HT1080 (cell line): Measurements from ENCODE around the gene COL8A1. TPM values are rescaled to one million over a fixed set of nuclear protein-coding genes. Genes with fewer than 3 reads are reported as not detected.
"Not testable (repeated sequence)": the region's sequence is repeated elsewhere in the genome, so short reads cannot be mapped to it uniquely, and the experiment has no call there.

Experiments
- DNase-seq: peaks from one replicate; pipeline ENCODE4 v3.0.0-alpha.2; 2015; ENCODE audit warnings: low read depth
- polyA plus RNA-seq, 2 experiments: library from polyadenylated mRNA; depleted of rRNA; stranded (reverse); fragments of >200 nt; gene quantifications; 2 replicates each; pipeline ENCODE4 v1.2.3, GENCODE V29; 2015
- total RNA-seq: library from RNA; depleted of rRNA; stranded (reverse); fragments of >200 nt; shearing (Covaris generic); gene quantifications from 2 replicates; pipeline ENCODE4 v1.2.3, GENCODE V29; 2014; rRNA removed

The COL8A1 gene
- total RNA-seq = 5.3 and 5.6 TPM in 2 replicates
- polyA plus RNA-seq (2015; cell fraction: cytosol; rRNA removed) = 2.0 and 2.5 TPM in 2 replicates
- 9.4 and 11.4 TPM in 2 replicates for polyA plus RNA-seq (2015; cell fraction: nucleus; rRNA removed)

DNA sequence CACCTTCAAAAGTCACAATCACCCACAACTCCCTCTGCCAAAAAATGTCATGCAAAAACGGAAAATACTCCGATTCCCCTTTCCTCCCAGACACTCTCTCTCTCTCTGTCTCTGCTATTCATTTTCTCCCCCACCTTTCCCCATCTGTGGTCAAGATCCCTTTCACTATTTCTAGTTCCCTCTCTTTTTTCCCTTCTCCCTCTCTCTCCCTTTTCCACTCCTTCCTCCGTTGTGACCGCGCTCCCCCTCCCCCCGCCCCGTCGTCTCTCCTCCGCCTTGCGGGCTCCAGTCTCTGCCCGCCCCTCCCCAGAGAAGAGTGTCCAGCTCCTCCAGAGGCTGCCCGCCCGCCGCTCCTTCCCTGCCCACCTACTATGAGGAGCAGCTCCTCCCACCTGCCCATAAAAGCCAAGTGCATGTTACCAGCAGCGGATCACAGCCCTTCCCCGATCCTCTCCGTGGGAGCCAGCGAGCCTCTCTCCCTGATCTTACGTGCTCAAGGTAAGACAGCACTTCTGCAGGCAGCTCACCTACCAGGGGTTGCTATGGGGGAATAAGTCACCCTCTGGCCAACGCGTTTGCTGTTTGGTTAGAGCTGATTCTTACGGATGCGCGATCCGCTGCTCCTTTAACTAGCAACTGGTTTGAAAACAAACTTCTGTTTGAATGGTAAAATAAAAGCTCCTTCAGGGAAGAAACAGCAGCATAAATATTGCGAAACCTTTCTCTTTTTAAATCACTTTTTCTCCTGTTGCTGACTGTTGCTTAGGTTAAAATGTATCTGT is at the start of gene COL8A1:
TSS of gene COL8A1 (plus strand) at position 428 of the 782 bp plus-strand sequence. CDS start 152,089 bp downstream, outside the sequence.
- DNase-seq = peak; percentile 77

GRCh38 chr3:99589168-99589567 is 49.2 kb upstream of the COL8A1 start:
- not testable (repeated sequence) for DNase-seq

DNA sequence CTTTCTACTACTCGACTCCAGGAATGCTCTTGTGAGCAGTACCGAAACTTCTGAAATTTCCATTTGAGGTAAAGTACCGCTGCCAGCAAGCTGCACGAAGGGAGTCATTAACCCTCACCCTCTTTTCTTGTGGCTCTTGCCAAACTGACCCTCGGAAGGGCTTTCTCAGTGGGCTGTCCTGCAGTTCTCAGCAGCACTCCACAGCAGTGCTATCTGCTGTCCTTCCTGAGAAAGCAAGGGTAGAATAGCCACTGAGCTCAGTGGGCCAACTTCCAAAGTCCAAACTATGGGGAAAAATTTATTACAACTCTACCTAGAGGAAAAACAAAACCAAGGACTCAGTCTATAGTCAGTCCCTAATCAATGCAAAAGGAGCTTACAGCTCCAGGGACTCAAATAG is 38.5 kb upstream of the COL8A1 start:
- no peak for DNase-seq

DNA sequence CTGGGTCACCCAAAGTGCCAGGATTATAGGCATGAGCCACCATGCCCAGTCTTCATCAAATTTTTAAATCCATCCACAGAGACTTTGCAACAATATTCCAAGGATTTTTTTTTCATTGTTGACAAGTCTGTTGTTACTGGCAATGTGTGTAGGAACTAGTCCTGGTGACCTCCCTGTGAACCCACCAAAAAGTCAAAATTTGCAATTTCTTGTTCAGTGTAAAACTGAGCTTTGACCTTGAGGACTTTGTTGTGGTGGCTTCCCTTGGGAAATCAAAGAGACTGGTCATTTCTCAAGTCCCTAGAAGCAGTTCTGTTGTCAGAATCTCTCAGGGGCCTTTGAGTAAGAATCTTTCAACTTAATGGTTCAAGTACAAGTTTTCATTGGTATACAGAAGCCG is 36.9 kb upstream of the COL8A1 start:
- no peak for DNase-seq

DNA sequence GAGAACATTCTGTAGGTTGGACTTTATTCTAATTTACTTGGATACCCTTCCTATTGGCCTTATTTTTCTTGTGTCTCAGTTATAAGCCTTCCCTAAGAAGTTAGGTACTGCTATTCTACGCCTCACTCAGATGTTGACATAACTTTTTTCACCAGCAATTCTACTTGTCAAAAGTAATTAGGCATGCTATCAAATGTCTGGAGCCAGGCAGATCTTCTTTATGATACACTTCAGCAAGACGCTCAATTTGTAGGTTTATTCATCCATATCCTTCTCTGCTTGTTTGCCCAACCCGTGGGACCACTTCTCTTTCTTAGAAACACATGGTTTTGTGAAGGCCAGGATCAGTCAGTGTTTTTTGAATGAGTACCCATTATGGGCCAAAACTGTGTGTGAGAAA is 36.2 kb upstream of the COL8A1 start:
- no peak for DNase-seq

DNA sequence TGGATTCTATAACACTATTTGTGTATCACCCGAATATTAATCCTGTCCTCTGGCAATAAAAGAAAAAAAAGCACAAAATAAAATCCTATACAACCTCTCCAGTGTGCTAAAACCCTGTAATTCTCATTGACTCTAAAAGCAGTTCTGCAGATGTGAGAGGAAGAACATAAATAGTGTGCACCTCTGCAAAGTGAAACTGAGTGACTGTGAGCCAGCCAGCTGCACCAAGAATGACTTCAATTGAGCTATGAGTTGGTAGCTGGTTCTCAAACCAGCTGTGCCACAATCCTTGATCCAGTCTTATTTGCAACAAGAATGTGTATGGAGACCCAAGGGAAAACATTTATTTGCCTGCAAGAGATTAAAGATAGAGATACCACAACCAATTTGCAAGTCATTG is 31.2 kb upstream of the COL8A1 start:
- no peak for DNase-seq

GRCh38 chr3:99614768-99615167 is 23.6 kb upstream of the COL8A1 start:
- no peak for DNase-seq

DNA sequence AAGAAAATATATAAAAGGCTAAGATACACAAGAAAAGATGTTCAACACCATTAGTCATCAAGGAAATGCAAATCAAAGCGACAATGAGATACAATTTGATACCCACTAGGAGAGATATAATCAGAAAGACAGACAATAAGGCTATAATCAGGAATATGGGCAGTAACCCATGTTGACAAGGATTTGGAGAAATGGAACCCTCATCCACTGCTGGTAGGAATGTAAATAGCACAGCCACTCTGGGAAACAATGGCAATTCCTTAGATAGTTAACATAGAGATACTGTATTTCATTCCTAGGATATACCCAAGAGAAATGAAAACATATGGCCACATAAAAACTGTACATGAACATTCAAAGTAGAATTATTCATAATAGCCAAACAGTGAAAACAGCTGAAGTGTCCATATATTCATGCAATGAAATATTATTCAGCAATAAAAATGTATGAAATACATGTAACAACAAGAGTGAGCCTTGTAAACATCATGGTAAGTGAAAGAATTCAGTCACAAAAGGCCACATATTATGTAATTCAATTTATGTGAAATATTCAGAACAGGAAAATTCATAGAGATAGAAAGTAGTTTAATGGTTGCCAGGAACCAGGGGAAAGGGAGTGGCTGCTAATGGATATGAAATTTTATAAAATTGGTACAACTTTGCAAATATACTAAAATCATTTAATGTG is 18.2 kb upstream of the COL8A1 start:
- no peak for DNase-seq

DNA sequence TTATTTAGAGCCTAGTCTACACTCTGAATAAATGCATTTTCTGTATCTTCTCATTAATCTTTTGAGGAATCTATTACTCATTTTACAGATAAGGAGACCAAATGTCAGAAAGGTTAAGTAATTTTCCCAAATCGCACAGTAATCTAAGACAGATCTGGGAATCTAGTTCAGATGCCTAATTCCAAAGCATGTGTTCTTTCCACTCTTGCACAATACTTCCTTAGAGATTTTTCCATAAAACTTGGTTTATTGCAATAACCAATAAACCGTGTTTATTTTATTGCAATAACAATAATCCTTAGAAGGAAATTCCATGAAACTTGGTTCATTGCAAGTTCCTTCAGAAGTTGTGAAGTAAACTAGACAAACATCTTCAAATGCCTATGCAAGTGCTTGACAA is 17.4 kb upstream of the COL8A1 start:
- no peak for DNase-seq

- DNase-seq = no peak
These were observed 13.7 kb upstream of the COL8A1 start for GRCh38 chr3:99624496-99625236.

DNA sequence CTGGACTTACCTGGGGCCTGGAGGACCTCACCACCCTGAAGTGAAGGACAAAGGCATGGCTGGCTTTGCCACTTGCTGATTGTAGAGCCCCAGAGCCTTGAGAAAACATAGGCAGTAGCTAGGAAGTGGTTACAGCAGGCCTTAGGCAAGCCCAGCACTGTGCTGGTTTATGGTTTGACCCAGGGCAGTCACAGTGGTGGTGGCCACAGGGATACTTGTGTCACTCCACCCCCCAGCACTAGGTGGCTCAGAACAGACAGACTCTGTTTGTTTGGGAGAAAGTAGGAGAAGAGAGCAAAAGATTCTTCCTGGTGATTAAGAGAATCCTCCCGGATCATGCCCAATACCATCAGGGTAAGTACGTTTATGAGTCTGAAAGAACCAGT is 13.2 kb upstream of the COL8A1 start:
- DNase-seq = peak; percentile 26

DNA sequence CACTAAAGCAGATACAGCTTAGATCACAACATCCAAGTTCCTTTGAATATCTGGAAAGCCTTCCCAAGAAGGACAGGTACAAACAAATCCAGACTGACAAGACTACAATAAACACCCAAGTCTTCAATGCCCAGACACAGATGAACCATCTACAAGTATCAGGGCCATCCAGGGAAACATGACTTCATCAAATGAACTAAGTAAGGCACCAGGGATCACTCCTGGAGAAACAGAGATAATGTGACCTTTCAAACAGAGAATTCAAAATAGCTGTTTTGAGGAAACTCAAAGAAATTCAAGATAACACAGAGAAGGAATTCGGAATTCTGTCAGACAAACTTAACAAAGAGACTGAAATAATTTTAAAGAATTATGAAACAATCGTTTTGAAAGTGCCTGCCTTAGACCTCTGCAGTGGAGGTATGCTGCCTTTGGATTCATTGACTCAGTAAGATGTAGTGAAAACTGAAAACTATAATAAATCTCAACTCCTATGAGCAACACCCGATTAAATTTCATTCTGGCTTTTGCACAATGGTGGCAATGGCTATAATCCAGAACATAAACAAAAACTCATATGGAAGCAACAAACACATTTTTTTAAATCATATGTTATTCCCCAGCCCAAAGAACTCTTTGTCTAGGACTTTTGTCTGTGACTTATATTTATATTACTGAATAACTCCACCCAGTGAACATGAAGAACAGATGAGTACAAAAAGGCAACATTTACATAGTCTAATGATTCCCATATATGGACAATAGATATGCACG is 12.6 kb upstream of the COL8A1 start:
- no peak for DNase-seq

GRCh38 chr3:99626417-99626788 is 12.0 kb upstream of the COL8A1 start:
- DNase-seq = no peak

DNA sequence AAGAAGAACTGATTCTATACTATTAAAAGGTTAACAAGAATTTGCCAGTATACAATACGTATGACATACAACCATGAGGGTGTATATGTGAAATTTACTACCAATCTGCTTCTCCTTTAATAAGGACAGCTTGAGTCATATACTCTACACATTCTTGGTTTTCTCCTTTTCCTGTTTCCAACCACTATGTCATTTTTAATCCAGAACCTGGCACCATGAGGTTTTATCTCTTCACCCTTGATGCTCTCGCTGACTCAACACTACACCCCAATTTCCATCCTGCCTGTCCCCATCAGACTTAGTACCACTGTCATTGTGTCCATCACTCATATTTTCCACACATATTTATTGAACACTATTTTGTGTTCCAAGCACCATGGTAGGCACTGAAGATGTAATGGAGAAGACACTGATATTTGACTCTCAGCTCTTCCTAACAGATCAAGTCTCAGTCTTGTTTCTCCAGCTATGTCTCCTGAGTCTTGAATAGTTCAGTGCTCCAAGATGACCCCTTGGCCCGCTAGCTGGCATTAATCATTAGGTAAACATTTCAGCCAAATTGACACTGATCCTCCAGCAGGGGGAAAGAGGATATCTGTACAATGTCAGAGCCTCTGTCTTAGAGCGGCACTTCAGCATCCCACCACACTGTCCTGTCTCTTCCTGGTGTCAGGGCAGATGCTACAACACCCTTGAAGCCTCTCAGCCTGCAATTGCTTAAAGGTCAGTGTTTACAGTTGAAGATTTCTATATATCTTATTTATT is 11.2 kb upstream of the COL8A1 start:
- peak; percentile 73 for DNase-seq

DNA sequence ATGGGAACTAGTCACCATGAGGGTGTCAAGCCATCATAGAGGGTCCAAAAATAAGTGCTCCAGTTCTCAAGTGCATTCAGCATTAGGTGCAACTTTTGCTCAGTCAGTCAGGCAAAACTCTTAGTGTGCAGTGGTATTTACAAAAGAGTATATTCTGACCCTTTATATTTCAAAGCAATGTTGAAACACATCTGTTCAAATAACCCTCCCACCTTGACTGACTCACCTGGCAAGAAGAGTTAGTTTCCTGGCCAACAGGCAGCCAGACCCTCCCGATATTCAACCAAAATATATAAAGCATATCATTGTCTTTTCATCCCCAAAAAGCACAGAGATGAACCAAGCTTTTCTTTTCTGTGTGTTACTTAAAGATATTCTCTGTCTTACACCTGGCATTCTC is 7.6 kb upstream of the COL8A1 start:
- peak; percentile 16 for DNase-seq

DNA sequence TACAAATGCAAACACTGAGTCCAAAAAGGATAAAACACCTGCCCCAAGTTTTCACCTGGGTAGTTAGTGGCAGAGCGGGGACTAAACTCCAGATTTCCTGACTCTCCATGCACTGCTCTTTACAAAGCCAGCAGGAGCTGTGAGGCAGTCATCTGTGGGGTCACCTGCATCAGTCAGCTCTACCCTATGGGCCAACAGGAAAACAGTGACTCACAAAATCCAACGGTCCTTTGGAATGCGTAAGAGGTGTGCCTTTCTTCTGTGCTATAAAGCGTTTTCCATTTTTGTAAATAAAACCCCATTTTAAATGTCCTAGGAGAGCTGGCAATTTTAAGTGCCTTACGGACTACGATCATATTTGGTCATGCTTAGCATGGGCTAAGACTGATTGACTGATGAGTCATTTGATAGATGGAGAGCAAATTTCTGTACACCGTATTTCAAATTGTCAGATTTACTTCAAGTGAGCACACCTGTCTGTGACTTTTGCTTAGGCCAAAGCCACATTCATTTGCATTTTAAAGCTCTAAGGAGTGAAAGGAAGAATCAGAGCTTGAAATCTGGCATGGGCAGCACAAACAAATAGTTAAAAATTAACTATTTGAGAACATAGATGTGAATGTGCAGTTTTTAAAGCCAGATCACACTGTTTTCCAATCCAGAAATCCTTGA is 4.4 kb upstream of the COL8A1 start:
- peak; percentile 75 for DNase-seq

- DNase-seq = peak; percentile 66
These were observed 3.5 kb upstream of the COL8A1 start for GRCh38 chr3:99634881-99635280.

- DNase-seq = peak; percentile 18
These were observed 3.0 kb upstream of the COL8A1 start for GRCh38 chr3:99635348-99635747.

GRCh38 chr3:99637016-99637367 is 1.4 kb upstream of the COL8A1 start:
- no peak for DNase-seq
